Esophagus mucosa (tissue), 1 donor: ENCODE data around the gene XXYLT1. TPM values are rescaled to one million over a fixed set of nuclear protein-coding genes. Genes with fewer than 3 reads are reported as not detected.
A peak's percentile ranks its signal among the peaks of the same experiment; 100 is the strongest.

Experiments
- ATAC-seq: fragments of 200-7000 bp; cut with Tn5 transposase; one replicate; pipeline ENCODE4 v1.9.1; 2020
- total RNA-seq: library from RNA; stranded (reverse); gene quantifications from one replicate; pipeline ENCODE4 v1.2.4, GENCODE V29; 2023
- donor health status: DM: yes; HTN: yes; CAD: no.

Gene XXYLT1
- total RNA-seq, 1 donor from 2014 or later = 12.7 TPM

GRCh38 chr3:195265363-195265976 lies 5.5 kb downstream of the XXYLT1 start:
- no peak for ATAC-seq

- no peak for ATAC-seq
Observed at GRCh38 chr3:195263925-195264600, 6.9 kb downstream of the XXYLT1 start.

- no peak for ATAC-seq
Observed at GRCh38 chr3:195263193-195263924, 7.6 kb downstream of the XXYLT1 start.

- ATAC-seq = no peak
Observed at GRCh38 chr3:195261925-195262324, 9.0 kb downstream of the XXYLT1 start.

GRCh38 chr3:195260280-195260905 lies 10.6 kb downstream of the XXYLT1 start:
- ATAC-seq = peak; percentile 32

GRCh38 chr3:195259475-195260279 lies 11.3 kb downstream of the XXYLT1 start:
- ATAC-seq = peak; percentile 86

GRCh38 chr3:195259154-195259474 lies 11.8 kb downstream of the XXYLT1 start:
- no peak for ATAC-seq

- peak; percentile 21 for ATAC-seq
Observed at GRCh38 chr3:195258449-195259153, 12.4 kb downstream of the XXYLT1 start.

- no peak for ATAC-seq
Observed at GRCh38 chr3:195257454-195258448, 13.2 kb downstream of the XXYLT1 start.

GRCh38 chr3:195256639-195257453 lies 14.1 kb downstream of the XXYLT1 start:
- ATAC-seq = no peak

GRCh38 chr3:195255571-195256501 lies 15.1 kb downstream of the XXYLT1 start:
- ATAC-seq = no peak

- ATAC-seq = no peak
Observed at GRCh38 chr3:195255176-195255500, 15.8 kb downstream of the XXYLT1 start.

- ATAC-seq = no peak
Observed at GRCh38 chr3:195254454-195255175, 16.3 kb downstream of the XXYLT1 start.

- no peak for ATAC-seq
Observed at GRCh38 chr3:195253923-195254432, 17.0 kb downstream of the XXYLT1 start.

- ATAC-seq = no peak
Observed at GRCh38 chr3:195251336-195252065, 19.5 kb downstream of the XXYLT1 start.

- ATAC-seq = no peak
Observed at GRCh38 chr3:195250473-195251251, 20.3 kb downstream of the XXYLT1 start.
